GM21576 (cell line): Measurements from ENCODE around the gene CORO7.
"Not testable (repeated sequence)": the region's sequence is repeated elsewhere in the genome, so short reads cannot be mapped to it uniquely, and the experiment has no call there.

Experiments used
- ATAC-seq: cut with Tn5 transposase; IDR thresholded peaks from one replicate; pipeline ENCODE4 v1.9.1; 2021; ENCODE audit warnings: mild to moderate bottlenecking, moderate library complexity; ENCODE audit not compliant: unreplicated experiment

Gene CORO7

DNA sequence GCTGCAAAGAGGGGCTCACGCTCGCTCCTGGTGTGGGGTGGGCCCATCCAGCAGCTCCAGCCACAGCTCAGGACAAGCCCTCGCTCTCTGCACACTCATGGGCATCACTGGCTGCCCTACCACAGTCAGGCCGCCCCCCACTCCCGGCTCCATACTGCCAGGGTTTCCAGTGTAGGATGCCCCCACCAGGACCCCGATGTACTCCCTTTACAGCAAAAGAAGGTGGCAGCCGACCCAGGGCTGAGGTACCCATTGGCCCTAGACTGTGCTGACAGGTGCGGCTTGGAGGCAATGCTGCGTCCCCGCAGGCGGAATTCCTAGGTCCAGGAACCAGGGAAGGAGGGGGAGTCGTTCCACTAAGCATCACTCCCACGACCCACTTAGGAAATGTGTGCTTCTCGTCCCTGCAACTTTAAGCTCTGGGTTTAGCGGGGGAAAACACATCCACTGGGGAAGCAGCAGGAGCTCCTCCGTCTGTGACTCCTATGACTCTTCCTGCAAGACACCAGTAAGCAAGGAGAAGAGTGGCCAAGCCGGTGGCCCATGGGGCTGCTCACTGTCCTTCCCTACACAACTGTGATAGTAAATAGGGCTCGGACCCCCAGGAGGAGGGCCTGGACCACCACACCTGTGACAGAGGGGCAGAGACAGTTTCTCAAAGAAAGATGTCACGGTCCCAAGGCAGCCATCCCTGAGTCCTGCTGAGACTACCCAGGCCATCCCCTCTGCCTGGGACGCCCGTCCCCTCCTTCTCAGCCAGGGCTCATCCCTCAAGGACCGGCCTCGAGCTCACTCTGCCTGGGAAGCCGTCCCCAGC is 13.1 kb downstream of the CORO7 start:
- ATAC-seq = no peak

DNA sequence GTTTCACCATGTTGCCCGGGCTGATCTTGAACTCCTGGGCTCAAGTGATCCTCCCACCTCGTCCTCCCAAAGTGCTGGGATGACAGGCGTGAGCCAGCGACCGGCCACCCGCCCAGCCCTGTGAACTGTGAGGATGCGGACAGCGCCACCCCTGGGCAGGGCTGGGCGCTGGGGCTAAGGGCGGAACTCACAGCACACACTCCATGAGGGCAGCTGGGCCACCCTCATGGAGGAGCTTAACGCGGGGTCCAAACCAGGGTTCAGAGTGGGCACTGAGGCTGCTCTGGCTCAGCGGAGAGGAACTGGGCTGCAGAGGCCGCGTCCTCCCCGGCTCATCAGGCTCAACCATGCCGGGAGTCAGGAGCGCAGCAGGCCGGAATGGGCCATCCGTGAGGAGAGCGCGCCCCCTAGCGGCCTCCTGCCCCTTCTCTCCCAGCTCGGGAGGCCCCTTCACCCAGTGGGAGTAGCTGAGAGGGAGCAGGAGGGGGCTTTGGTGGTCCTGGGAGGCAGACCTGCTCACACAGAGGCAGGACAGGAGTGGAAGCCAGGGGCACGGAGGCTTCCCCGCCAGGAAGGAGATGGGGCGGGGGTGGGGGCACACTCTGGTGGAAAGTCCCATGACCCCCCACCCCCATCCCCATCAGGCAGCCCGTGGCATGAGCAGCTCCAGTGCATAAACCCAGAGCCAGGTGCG is 13.8 kb downstream of the CORO7 start:
- ATAC-seq = no peak

DNA sequence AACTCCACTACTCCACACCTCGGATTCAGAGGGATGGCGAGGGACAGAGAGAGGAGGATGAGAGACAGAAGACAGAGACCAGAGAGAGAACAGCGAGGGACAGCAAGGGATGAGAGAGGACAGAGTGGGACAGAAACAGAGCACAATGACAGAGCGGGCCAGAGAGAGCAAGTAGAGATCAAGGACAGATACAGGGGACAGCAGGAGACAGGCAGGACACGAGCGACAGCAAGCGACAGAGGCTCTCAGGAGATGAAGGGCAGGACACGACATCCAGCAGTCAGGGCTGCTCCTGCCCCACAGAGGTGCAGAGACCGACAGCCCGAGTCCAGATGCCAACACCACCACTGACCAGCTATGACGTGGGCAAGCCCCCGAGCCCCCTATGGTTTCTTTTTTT is 14.9 kb downstream of the CORO7 start:
- ATAC-seq = no peak

GRCh38 chr16:4401094-4401501 is 15.3 kb downstream of the CORO7 start:
- no peak for ATAC-seq

GRCh38 chr16:4399001-4399730 is 17.2 kb downstream of the CORO7 start:
- no peak for ATAC-seq

DNA sequence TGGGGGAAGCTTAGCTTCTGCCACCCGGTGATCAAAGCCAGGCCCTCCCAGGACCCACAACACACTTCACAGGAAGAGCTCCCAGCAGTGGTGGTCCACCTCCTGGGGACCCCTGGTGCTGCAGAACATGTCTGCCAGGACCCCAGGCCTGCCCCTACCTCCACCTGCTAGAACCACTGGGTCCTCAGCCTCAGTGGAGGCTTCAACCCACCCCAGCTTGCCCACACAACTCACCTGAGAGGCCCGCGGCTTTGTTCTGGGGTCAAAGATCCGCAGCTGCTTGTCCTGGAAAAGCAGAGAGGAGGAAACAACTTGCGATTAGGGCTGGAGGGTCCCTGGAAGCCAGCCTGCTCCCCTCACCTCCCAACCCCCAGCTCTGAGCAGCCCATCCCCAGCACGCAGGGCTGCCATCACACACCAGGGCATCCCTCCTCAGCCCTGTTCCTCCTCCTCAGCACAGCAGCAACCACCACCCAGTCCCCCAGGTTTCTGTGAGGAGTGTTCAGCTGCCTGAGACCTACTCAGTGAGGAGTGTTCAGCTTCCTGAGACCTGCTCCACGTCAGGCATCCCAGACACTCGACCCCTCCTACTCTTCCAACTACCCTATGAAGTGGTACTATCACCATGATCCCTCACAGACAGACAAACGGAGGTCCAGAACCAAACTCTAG is 21.2 kb downstream of the CORO7 start:
- no peak for ATAC-seq

GRCh38 chr16:4393850-4394249 is 22.5 kb downstream of the CORO7 start:
- ATAC-seq = not testable (repeated sequence)

GRCh38 chr16:4393240-4393600 is 23.2 kb downstream of the CORO7 start:
- ATAC-seq = no peak

DNA sequence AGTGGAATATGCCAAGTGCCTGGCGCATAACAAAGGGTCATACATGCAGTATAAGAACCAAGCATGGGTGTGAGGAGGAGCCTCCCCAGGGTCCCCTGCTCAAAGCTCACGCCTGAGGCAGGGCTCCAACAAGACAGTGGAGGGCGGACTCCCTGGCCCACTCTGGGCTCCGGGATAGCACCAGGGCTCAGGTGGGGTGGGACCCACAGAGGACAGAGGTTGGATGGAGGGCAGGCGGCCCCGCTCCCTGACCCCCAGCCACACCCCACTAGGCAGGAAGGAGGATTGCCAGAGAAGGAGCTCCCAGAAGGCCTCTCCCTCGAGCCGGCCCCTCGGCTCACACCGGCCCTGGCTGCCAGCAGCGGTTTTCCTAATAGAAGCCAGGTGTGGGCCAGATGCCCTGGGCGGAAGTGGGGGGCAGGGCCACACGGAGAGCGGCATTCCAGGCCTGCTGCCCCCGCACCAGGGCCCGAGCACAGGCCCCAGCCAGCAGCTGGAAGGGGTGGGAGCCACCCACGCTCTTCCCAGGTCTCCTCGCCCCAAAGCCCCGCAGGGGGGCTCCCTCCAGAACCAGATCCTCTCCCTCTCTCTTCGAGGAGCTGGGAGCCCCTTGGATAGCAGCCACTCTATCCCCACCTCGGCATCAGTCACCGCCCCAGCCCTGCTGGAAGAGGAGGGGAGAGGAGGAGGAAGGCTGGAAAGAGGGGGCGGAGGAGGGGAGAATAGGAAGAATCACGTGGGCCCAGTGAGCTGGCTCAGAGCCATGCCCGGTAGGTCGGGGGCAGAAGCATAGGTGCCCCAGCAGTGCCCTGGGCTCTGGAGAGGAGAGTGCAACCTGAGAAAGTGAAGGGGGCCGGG is 23.8 kb downstream of the CORO7 start:
- ATAC-seq = no peak

DNA sequence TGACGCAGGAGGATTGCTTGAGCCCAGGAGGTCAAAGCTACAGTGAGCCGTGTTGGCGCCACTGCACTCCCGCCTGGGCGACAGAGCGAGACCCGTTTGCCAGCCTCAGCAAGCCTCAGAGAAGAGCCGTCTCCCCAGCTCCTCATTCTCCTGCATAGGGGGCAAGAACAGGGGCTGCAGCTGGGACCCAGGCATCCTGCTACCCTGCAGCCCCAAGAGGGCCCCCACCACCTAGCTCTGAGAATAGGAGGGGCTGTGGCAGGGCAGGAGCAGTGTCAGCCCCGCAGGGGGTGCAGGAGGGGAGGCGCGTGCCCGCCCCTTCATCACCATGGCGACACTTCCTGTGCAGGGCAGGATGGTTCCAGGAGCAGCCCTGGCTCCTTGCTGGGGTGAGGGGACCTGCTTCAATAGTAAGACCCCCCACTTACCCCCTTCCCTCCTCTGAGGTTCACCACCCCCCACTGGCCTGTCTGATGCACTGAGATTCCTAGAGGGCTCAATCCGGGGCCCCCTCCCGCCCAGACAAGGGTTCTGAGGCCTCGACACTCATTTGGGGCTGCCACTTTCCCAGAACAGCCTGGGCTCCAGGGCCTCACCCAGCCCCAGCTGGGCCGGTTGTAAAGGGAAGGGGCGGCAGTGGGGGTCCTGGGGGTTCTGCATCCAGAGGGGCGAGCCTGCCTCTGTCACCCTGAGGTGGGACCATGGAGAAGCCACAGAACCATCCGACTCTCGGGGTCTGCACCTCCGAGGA is 24.6 kb downstream of the CORO7 start:
- ATAC-seq = no peak

DNA sequence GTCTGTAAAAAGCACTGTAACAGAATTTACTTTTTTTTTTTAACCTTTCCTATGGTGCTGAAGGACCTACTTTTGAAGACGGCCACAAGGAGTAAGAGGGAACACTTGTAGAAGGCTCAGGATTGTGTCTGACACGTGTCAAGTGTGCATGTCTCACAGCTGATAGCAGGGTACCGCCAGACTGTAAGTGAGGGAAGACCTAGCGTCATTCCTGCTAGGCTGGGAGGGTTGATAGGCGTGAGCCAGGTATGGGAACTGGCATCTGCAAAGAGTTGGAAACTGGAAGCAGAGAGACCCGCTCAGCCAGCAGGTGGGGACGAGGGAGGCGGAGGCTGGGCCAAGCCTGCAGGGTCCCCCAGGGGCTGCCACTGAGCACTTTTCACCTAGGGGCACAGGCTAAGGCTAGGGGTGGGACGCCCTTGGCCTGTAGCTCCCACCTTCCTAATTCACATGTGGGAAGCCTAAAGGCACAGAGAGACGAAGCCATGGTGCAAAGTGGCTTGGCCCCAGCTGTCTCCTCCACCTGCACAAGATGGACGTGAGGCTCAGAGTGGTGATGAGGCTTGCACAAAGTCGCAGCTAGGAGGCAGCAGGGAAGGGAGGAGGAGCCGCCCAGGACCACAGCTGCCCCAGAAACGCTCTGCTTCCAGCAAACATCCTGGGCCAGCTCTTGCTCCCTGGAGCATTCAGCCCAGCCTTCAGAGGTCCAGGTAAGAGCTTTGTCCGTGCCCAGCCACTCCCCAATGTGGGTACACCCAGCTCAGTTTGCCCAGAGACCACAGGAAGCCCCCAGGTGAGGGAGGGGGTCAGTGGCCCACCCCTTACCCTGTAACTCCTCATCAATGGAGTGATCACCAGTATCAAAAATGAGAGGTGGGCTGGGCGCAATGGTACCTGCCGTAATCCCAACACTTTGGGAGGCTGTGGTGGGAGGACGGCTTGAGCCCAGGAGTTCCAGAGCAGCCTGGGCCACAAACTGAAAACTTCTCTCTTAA is 25.8 kb downstream of the CORO7 start:
- no peak for ATAC-seq

- no peak for ATAC-seq
These were observed 27.1 kb downstream of the CORO7 start for GRCh38 chr16:4389051-4389955.

DNA sequence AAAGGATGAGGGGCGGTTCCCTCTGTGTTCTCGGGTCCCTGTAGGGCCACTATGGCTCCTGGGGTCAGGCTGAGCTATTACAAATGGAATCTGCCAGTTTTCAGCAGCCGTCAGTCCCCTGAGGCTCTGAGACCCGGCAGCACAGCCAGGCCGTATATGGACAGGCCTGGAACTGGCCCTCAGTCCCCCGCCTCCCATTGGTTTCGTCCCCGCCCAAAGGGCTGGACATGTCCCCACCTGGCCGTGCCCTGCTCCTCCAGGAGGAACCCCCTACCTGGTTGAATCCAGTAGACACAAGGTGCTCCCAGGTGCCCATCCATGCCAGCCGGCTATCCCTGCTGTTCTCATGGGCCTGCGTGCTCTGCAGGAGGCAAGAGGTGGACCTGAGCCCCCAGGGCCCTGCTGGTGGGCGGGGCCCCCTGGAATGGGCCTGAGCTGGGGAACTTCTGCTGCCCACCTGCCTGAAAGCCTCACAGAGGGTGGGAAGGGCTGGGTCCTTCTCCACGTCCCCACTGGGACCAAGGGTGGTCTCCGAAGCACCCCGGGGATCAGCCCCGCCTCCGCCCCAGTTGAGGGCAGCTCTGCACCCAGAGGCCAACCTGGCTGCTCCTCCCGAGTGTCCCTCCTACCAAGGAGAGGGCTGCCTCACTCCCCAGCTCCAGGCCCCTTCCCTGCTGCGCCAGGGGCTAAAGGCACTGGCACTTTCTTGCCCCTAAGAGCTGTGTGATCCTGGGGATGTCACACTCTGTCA is 27.9 kb downstream of the CORO7 start:
- ATAC-seq = no peak

DNA sequence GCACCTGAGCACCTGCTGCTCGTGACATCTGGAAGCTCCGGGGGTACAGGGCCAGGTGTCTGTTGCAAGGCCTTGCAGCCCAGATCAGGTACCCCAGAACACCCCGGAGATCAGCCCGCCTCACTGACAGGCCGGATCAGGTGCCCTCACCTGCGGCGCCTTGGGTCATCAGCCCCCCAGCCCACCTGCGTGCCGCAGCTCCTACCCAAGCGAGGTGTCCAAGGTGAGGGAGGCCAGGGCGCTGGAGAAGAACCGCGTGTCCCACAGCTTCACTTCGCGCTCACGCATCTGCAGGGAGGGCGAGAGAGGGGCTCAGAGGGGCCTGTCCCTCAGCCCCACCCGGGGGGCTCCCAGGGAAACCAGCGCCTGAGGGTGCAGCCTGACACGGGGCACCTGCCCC is 28.6 kb downstream of the CORO7 start:
- no peak for ATAC-seq

GRCh38 chr16:4386951-4387565 is 29.3 kb downstream of the CORO7 start:
- no peak for ATAC-seq

GRCh38 chr16:4386451-4386805 is 30.0 kb downstream of the CORO7 start:
- ATAC-seq = no peak
